HG03108 (cell line): Measurements from ENCODE around the gene CNTNAP5.

ENCODE experiments used
- ATAC-seq: cut with Tn5 transposase; IDR thresholded peaks from one replicate; pipeline ENCODE4 v1.9.1; 2021; ENCODE audit warnings: moderate library complexity; ENCODE audit not compliant: unreplicated experiment

Gene CNTNAP5

DNA sequence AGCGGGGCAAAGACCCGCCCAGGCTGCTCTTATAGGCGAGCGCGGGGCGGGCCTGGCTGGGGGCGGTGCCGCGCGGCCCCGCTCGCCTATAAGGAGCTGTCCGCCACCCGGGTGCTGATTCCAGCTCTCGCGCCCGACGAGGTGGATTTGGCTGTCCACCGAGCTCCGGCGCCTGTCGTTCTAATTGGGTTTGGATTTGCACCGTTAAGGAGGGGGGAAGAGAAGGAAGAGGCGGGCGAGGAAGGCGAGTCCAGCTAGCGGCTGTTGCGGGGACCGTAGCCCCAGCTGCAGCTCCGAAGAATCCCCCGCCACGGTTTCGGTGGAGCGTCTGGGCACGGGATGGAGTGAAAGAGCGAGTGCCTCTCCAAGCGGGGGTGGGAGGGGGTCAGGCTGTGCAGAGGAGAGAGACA, at the start of gene CNTNAP5:
Gene CNTNAP5 (plus strand): TSS at position 117 of the 410 bp plus-strand sequence. CDS start 364 bp downstream, outside the sequence.
- no peak for ATAC-seq

DNA sequence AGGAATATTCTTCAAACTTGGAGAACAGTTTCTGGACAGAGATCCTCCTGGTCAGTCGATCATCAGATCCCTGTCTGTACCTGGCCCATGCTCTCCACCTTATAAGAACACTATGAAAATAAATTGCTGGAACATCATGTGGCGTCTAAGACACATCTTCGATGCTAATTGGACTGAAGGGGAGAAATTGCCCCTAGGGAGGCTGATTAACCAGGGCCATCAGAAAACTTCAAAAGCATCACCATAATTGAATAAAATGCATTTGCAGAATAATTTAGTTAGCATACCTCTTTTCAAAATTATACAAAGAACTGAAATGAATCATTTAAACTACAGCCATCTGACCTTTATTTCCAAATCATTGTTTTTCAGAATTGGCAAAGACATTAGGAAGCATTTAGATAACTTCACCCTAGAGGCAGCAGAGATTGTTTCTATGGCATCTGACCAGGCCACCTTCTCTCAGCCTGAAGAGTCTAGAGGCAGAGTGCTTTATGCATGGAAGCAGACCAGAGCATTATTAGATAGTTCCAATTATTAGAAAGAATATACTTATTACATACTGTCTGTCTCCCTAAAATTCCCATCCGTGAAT, 48.9 kb upstream of the CNTNAP5 start:
- no peak for ATAC-seq

DNA sequence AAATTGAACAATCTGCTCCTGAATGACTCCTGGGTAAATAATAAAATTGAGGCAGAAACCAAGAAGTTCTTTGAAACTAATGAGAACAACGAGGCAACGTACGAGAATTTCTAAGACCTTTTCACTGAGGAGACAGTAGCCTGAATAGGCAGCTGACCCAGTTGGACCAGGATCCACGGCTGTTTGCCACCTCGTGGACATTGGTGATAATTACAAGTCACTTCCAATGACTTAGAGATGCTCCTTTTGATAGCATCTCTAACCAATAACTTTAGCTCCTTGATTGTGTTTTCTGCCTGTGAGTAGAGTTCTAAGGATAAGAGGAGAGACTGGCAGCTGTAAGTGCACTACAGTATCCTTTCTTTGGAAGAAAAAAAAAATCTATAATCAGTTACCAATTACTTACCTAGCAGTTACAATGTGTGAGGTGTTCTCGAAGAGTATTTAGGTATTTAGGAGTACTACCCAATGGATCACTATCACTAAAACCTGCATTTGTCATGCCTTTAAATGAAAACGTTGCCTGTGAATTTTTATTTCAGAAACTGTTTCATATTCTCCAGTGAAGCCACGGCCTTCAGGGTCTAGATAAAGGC, 31.3 kb upstream of the CNTNAP5 start:
- no peak for ATAC-seq

DNA sequence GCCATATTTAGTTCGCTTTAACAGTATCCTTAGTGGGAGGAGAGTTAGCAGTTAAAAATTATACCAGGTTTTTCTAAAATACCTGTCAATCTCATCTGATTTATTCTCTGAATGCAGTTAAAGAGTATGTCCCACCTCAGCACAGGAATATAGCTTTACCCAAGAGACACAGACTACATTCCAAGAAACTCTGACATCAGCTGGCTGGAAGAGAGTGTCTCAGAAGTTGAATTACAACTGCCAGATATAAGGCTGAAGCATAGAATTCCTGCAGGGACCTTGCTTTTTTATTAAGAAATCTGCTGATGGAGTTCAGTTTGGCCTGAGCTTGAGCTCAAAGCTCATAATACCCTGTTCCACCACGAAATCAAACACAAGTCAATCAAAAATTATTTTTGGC, 25.4 kb upstream of the CNTNAP5 start:
- ATAC-seq: no peak

DNA sequence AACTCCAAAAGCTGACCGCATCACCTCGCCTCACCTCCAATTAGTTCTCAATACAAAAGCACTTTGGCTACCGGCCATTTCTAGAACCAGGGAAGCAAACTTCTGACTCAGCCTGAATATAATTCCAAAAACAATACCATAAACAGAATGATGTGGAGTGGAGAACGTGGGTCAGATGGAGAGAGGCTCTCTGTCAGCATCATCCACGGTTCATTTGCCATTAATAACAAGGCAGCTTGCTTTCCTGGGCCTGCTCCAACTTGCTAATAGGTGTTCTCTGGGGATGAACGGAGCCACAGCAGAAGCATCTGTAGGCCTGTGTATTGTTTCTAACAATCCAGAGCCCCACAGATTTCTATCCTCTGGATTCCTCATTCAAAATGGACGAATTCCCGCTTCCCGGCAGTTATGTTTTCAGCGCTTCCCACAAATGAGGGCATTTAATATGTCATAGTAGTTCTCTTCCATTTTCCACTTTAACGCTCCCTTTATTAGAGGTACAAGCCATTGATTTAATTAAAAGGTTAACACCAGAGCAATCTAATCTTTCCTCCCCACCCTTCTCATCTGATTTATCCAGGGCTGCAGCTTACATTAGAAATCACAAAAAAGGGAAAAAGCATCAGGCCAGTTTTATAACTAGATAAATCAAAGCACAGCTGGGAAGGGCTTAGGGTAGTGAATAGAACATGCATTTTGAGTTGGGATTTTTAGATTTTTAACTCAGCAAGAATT, 23.2 kb upstream of the CNTNAP5 start:
- no peak for ATAC-seq

DNA sequence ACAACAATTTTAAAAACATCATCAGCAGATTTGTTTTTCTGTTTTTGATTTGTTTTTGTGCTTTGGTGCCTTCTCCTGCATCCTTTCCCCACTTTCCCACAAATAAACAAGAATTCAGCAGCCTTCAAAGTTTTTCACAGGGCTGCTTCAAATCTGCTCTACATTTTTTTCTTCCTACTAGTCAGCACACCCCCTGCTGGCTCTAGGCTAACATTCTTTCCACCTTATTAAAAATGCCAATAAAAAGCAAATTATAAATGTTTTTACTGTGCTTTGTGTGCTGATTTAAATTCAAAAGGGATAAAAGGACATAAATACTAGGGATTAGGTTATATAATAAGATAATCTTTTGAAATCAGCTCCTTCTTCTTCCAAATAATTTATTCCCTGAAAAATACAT, 6.2 kb upstream of the CNTNAP5 start:
- ATAC-seq: no peak

DNA sequence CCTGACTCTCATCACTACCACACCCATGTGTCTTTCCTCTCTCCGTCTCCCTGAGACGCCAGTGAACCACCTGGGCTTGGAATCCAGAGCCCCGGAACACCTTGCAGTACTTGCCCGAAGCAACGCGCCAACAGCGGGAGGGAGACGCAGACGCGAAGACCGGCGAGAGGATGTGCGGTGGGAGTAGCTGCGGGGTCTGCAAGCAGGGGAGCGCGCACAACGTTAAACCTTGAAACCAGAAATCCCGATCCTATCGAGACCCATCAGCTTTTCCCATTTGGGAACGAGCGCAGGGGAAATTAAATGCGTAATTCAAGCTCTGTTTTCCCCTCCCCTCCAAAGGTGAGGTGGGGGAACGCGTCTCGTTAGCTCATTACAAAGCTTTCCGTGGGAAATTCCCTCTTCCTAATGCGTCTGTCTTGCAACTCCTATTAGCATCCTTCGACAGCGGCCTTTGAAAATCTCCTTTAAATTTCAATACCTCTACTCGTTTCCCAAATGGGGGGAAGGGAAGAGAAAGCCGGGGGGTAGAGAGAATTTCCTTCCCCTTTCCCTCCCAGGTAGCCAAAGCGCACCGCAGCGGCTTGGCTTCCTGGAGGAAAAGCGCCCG, 421 bp upstream of the CNTNAP5 start:
- ATAC-seq: no peak

DNA sequence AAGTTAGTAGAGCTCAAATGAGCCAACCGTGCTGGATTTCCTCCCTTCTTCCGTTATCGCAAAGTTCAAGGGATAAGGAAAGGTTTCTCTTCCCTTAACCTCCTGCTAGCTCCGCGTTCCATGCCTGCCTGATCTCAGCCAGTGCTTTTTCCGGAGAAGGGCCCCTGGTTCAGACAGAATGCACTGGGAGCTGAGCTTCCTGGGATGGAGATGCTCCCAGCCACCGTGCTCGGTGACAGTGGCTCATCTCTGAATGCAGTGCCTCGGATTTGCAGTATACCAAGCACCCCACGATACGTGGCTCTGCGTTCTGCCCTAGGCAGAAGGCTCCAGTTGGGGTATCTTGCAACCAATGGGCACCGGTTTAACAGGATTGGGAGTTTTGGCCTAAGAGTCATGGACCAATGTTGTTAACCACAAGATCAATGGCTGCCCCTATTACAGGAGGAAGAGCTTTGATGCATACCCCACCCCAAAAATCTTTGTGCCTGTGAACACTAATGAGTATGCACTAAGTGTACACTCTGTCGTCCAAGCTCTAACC, 876 bp downstream of the CNTNAP5 start:
- ATAC-seq: no peak

DNA sequence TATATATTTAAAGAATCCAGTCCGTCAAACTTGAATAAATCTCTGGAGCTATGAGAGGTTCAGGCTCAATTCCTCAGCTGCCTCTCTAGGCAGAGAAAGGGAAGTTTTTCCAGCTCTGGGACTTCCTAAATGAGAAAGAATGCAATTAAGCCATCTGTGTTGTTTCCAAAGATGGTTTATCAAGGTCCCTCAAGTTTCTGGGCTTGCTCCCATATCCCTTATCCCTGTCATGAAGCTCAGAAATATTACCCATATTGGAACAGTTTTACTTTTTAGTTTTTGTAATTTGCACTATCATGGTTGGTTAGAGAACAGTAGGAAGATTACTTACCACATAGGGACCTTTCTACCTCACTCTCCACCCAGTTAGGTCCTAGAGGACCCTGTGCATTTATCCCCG, 1.4 kb downstream of the CNTNAP5 start:
- no peak for ATAC-seq

DNA sequence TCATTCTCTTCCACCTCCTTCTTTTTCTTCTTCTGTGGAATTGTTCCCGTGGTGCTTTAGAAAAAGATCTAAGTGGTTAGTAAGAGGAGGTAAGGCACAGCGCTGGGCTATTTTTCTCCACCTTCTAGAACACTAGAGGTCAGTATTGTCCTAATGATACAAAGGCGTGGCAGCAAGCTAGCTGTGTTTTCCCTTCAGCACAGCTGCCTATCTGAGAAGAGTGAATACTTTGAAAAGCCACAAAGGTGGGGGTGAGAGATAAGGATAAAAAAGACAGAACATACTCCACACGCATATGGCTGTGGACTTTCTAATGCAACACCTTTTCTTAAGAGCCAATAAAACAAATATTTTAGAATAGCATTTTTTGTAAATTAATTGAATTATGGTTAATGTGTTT, 2.1 kb downstream of the CNTNAP5 start:
- ATAC-seq: no peak

DNA sequence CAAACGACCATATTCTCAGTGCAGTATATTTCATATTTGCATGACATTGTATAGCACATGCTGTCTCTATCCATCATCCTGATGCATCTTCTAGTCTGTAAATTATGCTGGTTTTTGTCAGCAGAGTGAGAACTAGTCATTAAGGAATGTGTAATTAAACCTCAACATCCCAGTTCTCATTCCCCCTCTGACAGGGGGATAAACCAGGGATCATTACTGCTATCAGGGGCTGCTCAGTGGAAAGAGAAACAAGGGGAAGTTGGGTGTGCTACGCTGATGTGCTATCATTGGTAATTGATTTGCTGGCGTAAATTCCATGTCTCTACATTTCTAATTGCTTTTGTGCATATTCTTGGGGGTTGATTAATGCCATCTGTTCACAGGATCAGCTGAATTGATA, 7.7 kb downstream of the CNTNAP5 start:
- ATAC-seq: no peak

DNA sequence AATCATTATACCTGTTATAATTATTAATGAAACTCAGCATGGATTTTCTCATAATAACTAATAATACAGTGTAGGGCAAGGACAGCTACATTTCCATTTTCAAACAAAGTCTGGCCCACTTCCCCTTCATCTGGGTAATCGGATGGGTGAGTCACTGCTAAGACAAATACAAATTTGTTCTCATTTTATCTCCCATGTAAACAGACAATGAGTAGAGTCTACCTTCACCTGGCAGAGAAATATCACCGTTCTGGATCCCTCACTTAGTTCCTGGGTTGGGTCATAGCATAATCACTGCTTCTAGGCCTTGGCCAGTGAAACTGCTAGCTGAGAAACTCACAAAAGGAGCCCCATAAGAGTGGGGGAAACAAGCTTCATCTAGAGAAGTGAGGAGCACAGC, 9.2 kb downstream of the CNTNAP5 start:
- no peak for ATAC-seq

DNA sequence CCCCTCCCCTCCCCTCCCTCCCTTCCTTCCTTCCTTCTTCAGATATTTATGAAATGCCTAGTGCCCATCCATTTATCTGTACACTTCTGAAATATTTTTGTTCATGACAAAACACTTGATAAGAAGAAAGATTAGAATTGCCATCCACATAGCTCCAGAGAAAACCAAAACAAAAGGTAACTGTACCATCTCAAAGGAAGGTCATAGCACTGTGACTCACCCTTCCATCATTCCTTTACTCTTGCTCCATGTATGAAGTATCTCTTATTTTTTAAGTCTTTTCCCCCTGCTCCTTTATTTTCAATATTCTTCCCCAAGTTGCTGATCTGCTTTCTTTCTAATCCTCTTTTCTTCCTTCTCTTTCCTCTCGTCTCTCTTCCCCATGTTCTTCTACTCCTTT, 9.9 kb downstream of the CNTNAP5 start:
- no peak for ATAC-seq

DNA sequence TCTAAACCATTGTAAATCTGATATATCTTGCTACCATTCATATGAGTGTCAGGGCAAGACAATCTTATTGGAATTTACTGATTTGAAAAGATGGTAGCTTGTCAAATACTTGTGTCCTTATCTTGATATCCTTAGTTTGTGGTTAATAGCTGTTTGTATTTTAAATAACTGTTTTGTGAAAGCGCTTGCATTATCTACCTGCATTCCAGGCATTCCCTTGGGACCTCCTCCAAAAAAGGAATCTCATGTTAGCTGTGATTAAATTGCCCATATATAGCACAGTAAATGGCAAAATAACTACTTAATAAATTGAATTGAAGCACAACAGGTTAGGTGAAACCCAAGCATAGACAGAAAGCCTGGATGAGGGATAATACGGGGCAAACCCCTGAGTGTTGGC, 13.9 kb downstream of the CNTNAP5 start:
- no peak for ATAC-seq

DNA sequence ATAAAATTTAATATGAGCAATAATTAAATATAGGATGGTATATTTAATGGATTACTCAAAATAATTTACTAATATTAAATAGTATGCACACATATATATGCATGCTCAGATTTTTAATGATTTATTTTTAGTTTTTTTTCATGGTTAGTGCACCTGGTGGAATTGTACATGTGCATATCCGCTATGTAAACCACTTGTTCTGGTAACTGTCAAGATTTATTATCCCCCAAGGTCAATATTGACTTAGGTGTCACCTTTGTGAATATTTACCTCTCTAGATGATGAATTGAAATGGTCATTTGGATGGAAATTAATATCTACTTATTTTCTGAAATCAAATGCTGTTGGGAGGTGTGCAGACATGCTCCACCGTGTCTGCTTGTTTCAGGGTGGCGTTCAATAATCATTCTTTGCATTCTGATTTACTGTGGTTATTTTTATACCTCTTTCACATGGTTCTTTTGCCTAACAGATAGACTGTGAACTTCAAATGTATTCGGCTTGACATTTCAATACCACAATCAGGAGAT, 14.7 kb downstream of the CNTNAP5 start:
- ATAC-seq: no peak

DNA sequence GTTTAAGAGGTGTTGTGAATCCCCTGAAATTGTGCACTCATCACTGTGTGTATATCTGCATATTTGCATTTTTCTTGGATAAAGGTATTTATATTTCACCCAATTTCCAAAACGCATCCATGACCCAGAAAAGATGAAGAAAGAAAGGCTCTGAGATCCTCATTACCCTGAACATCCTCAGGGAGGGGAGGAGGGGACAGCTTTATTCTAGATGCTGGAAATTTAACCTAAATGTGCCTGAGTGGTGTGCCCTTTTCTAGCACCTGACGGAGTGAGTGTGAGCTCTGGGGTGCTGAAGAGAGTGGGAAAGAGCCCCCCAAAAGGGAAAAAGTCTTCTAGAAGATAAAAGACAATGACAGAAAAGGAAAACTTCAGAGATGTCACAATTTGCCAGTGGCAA, 20.8 kb downstream of the CNTNAP5 start:
- ATAC-seq: no peak

DNA sequence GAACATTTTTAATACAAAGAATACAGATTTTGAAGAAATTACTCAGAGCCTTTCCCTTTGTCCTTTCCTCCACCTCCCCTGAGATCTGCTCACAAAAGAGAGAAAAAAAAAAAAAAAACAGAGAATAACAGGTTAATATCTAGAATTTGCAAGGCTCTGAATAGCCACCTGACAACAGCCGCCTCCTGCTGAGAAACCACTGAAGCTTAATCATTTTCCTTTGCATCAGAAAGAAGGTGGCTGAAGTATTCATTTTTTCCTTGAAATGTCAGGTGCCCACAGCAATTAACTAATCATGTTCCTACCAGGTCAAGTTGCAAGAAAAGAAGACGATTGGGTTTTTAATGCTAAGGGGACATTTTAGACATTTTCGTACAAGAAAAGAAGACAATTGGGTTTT, 21.2 kb downstream of the CNTNAP5 start:
- ATAC-seq: no peak

DNA sequence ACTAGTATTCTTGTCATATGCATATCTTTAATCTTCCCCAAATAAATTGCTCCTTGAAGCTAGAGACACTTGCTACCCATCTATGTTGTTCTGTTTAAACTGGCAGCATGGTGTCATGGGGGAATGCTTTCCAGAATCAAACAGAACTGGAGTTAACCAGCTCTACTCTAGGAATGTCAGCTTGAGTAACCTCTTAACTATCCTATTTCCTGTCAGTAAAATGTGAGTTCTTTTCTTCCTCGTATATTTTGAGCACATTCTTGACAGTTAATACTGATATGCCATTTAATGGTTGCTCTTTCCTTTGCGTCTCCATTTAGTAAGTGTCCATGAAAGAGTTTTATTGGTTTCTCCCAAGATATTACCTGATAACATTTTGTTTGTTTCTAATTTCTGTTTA, 23.0 kb downstream of the CNTNAP5 start:
- no peak for ATAC-seq

DNA sequence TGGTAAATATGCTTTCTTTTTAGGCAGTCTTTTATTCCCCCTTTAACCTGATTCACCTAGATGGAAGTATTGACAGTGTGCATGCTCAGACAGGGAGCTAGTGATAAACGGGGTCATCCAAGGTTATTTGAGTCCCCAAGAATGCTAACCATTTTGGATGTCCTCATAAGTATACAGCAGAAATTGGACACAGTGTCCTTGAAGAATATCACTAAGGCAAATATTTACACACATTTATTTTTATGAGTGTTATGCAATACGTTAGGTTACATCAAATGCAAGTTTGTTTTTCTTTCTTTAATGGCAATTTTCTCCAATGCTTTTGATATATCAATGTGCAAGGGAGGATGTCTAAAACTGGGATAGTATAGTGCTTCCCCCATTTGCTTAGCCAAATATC, 23.6 kb downstream of the CNTNAP5 start:
- no peak for ATAC-seq

DNA sequence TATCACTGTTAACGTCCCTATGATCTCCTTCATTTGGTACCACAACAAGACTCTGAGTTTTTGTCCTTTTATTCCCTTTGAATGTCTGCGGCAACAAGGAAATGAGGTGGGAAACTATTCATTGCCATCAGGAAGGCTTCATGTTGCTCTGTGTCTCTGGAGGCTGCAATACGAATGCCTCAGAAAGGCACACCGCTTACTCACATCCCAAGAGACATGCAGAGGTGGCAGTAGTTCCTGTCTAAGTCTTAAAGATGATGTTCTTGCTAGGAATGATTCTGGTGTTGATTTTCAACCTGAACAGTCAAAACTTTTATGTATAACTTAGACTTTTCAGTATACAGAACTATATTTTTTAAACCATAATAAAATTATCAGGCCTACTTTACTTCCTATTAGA, 24.0 kb downstream of the CNTNAP5 start:
- no peak for ATAC-seq

DNA sequence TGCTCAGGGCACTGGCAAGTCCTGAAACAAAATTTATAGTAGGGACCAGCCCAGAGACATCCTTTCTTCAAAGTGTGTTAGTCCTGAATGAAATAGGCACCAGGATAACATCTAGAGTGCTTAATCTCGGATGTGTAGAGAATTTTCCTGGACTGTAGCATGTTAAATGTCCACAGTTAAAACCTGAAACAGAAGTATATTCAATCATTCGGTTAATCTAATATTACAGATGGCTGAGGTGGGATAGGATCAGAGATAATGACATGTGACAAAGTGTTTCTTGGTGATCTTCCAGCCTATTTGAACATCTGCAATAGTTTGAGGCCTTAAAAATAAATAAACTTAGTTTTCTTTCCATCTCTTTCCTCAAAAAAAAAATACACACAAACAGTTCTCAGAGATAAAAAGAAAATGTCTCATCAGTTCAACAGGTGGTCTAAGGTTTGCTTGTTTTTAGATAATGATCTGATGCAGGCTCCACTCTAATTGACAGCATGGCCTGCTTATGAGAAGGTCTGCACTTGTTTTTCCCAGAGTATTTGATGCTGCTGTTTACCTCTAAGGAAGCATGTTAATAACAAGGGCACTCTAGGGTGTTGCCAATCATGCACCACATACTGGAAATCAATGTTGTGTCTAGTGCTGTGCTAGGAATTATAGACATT, 25.9 kb downstream of the CNTNAP5 start:
- no peak for ATAC-seq
